Measurements from ENCODE around the gene GAN.
A peak's percentile ranks its signal among the peaks of the same experiment; 100 is the strongest.

GAN gene

DNA sequence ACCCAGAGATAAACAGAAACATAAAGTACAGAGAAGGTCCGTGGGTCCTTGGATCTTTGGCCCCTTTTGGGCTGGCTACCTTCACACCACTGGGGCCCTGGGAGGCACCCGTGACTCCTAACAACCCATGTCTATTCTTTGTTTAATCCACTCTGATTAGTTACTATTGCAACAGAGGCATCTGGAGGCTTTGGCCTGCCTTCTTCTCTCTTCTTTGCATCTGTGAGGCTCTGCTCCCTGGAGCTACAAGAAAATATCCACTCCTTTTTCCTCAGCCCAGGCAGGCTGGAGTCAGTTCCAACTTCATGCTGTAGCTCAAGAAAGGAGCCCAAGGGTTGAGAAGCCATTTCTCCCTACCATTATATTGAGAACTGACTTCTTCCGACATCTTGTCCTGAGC is 120.3 kb downstream of the GAN start:
- DNase-seq: no peak

DNA sequence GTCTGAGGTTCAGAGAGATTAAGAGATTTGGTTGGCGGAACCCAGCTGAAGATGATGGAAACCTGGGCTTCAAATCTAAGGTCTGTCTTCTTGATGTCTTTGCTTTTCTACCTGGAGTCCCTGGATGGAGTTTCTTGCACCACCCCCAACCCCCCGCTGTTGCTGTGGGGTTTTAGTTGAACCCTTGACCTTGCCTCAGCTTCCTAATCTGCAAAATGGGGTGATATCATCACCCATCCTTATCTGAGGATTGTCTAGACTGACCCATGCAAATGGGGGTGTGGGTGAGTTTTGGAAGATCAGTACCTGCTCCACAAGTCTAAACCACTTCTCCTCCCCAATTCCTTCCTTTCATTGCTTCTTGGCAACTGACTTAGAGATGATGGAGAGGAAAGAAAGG is 120.8 kb downstream of the GAN start:
- no peak for DNase-seq

DNA sequence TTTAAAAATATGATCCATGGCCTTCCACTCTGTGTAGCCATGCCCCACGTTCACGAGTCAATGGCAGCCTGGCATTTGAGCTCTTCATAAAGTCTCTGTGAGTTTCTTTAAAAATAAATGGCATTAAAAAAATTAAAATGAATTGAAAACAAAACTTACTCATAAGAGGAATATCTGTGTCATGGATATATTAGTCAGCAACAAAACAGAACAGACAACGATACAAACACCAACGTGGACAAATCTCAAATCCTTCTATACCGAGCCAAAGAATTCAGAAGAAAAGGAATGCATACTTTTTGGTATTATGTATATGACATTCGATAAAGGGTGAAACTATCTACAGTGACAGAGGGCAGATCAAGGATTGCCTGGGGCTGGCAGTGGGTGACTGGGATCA is 121.6 kb downstream of the GAN start:
- no peak for DNase-seq

GRCh38 chr16:81437865-81438264 is 123.1 kb downstream of the GAN start:
- DNase-seq: peak in 1 of 2 donors; percentile 37

Measured in CD4-positive, alpha-beta T cell treated with Interleukin-1 beta for 1 hour (primary cell).